GM12873 (cell line): ENCODE measurements around the gene GRP.

Source experiments
- TF ChIP-seq, protein P1 (sequence below): IDR thresholded peaks from 2 replicates; pipeline ENCODE4 v1.5.1; 2012; ENCODE audit warnings: low read depth, mild to moderate bottlenecking, moderate library complexity, low read length, control low read depth; ENCODE audit not compliant: insufficient read depth; ENCODE audit errors: missing control alignments

The GRP gene

DNA sequence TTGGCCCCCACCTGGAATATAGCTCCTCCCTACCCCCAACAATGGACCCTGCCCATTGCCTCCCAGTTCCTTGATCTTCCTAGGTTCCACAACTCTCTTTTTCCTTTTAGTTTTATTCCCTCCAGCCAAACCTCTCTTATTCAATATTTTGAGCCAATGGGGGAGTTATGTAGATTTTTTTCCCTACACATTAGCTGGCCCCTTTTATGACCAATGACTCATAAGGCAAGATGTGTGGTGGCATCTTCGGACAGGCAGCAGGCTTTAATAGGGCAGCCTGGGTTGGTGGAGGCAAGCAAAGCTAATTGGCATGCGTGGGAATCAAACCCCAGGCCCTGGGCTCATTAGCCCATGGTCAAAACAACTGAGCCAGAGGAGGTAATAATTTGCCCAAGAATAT, 9.2 kb downstream of the GRP start:
- TF ChIP-seq, protein P1, sequence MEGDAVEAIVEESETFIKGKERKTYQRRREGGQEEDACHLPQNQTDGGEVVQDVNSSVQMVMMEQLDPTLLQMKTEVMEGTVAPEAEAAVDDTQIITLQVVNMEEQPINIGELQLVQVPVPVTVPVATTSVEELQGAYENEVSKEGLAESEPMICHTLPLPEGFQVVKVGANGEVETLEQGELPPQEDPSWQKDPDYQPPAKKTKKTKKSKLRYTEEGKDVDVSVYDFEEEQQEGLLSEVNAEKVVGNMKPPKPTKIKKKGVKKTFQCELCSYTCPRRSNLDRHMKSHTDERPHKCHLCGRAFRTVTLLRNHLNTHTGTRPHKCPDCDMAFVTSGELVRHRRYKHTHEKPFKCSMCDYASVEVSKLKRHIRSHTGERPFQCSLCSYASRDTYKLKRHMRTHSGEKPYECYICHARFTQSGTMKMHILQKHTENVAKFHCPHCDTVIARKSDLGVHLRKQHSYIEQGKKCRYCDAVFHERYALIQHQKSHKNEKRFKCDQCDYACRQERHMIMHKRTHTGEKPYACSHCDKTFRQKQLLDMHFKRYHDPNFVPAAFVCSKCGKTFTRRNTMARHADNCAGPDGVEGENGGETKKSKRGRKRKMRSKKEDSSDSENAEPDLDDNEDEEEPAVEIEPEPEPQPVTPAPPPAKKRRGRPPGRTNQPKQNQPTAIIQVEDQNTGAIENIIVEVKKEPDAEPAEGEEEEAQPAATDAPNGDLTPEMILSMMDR = no peak

DNA sequence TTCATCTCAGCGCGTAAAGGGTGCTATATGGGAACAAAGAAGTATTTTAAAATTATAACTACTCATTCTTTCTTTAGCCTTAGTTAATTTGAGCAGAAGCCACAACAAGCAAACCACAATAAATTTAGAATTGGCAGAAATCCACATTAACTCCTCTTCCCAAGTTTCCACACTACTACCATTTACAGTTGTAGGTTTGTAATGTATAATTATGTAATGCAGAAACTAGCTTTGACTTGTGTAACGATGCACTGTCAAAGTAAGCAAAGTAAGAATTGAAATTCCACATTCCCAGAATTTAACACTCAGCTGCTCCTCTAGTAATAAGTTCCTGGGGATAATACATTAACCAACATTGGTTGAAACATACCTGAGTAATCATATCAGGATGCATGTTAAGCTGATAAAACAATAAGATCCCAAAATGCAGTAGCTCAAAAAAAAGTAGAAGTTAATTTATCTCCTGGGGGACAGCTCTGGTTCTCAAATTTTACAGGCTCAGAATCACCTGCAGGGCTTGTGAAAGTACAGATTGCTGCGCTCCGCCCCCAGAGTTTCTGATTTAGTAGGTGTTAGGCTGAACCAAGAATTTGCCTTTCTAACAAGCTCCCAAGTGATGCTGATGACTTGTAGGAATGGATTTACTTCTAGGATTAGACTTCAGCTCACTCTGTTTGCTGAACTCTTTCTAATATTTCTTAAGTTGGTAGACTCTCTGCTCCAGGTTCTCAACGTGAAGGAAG, 9.9 kb downstream of the GRP start:
- TF ChIP-seq, protein P1 = no peak

DNA sequence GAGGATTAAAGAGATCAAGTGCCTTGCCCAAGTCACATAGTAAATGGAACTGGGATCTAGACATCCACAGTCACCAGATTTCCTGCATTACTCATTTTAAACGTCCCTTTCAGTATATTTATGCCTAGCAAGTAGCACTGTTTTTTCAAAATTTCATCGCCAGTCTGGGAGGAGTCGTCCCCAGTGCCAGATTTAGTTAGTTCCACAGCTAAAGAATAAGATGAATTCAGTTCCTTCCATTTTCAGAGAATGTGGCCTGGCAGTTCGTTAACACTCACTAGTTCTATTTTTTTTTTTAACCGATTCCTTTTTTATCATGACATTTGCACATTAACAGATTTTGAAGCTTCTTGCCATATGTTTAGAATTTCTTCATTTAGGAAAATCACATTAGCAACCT, 11.2 kb downstream of the GRP start:
- TF ChIP-seq, protein P1 = no peak

DNA sequence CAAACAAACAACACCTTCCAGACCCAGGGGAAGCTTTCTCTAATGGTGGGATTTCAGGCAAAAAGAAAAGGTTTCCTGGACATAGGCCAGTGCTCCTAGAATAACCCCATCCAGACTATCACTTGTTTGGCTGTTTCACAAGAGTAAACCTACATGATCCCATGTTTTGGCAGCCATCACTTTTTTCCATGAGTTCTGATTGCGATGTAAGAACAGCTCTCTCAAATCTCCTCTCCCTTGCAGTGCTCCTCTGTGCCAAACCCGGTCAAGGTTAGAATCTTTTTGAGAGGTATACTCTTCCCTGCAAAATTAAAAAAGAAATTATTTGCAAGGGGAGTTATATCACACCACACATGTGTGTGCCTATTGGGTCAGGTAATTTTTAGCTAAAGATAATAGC, 11.9 kb downstream of the GRP start:
- TF ChIP-seq, protein P1 = no peak

DNA sequence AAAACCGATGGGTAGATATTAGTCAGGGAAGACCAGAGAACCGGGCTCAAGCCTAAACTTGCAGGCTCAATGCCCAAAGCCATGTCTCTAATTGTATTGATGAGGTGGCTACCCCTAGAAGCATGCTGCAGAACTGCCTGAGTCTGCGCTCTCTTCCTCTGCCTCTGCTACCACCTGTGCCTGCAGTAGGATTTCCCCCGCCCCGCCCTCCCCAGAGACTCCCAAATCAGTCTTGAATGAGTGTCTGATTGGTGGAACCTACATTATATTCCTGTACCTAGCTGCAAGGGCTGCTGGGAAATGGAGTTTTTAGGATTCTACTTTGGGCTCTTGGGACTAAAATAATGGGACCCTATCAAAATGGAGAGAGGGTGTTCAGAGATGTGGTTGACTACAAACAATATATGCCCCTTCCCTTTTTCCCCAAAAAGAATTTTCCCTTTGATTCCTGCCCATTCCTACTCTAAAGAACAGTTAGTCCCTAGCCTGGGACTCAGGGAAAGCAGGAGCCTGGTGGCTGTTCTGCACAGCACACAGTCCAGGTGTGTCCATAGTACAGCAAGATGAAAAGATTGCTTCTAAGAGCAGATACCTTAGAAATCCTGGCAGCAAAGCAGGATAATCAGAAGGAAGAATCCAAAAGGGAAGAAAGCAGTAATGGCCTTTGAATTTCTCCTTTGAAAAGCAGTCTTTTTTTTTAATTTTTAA, 12.5 kb downstream of the GRP start:
- TF ChIP-seq, protein P1 = no peak

DNA sequence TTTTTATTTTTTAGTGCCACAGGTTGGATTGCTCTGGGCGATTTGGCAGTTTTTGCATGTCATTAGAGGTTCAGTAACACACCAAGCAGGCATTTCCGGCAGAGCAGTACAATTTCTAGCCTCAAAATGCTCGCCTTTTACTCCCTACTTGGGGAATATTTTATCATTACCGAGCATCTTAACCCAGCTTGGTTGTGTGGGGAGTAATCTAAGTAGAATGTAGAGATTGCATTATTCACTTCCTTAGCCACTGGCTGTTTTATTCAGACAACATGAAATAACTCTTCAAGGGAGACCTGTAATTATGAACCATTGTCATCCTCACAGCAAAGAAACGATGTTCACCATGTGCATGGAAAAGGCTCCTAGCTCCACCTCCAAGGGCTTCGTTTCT, 13.1 kb downstream of the GRP start:
- TF ChIP-seq, protein P1 = no peak

DNA sequence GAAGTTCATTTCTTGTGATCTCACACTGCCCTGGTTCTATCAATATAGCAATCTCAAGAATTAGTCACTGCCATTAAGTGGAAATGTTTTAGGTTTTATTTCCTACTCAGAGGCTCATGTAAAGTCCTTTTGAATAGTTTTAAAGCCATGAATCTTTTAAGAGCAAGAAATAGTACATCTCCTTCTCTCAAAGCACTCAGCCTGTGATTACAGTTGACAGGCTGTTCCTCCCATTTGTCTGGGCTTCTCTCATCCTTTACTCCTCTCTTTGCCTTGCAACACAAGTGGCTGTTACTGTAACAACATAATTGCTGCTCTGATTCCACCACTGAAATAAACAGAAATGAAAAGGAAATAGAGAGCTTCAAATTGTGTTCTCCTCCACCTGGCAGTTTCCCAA, 18.4 kb downstream of the GRP start:
- TF ChIP-seq, protein P1 = no peak
